IPS DF 4.7 (cell line): ENCODE data around the gene TAAR6.
"Not testable (repeated sequence)": the region's sequence is repeated elsewhere in the genome, so short reads cannot be mapped to it uniquely, and the experiment has no call there.

Experiments used
- DNase-seq: peaks from one replicate; pipeline ENCODE4 v3.0.0-alpha.2; 2013; ENCODE audit warnings: low spot score; ENCODE audit errors: extremely low read depth

The TAAR6 gene

GRCh38 chr6:132570221-132570777 lies at the start of gene TAAR6:
TAAR6 (plus strand) TSS chr6:132570322; CDS start chr6:132570322, 0 bp downstream.
- no peak for DNase-seq

- DNase-seq = no peak
Measured at GRCh38 chr6:132520953-132521352, 49.2 kb upstream of the TAAR6 start.

GRCh38 chr6:132524646-132525045 lies 45.5 kb upstream of the TAAR6 start:
- no peak for DNase-seq

DNA sequence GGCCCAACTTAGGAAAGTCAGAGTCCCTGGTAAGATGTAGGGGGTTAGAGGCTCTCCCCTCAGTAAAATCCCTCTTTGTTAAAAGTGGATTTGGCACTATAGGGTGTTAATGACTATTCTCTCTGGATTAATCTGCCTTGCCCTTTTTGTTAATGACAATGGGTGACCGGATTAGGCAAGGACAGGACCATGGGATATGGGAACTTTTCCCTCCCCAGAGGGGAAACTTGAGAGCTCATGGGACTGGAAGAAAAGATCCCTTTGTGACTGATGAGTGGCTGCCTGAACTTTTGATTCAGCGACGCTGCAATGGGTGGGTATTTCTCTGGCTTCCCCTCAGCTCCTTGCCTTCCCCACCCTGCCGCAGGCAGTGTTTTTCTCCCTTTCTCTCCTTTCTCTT lies 44.3 kb upstream of the TAAR6 start:
- no peak for DNase-seq

DNA sequence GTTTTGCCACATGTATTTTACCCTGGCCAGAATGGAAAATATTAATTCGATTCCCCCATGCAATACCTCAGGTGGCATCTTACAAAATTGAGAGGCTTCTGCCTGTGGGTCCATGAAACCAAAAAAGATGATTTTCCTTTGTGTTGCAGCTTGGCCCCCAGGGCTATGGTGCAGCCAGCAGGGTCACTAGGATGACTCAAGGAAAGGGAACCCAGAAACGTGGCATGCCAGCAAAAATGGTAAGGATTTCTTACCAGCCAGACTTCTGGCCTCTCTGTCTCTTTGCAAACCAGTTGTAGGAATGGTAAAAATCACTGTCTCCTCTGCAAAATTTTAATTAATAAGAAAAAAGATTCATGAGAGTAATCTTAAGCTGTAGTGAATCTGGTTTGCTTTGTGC lies 43.7 kb upstream of the TAAR6 start:
- DNase-seq = no peak

DNA sequence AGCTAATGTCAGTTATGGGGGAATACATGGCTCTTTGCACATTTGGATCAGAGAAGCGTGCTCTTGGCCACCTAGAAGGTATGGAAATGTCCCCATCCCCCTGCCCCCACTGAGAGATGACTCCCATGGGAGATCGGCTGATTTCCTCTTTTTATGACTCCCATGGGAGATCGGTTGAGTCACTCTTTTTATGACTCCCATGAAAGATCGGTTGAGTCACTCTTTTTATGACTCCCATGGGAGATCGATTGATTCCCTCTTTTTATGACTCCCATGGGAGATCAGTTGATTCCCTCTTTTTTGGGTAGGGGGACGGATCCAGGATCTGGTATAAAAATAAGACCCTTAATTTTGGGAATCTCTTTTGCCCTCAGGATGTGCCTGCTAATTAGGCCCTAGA lies 42.3 kb upstream of the TAAR6 start:
- no peak for DNase-seq

DNA sequence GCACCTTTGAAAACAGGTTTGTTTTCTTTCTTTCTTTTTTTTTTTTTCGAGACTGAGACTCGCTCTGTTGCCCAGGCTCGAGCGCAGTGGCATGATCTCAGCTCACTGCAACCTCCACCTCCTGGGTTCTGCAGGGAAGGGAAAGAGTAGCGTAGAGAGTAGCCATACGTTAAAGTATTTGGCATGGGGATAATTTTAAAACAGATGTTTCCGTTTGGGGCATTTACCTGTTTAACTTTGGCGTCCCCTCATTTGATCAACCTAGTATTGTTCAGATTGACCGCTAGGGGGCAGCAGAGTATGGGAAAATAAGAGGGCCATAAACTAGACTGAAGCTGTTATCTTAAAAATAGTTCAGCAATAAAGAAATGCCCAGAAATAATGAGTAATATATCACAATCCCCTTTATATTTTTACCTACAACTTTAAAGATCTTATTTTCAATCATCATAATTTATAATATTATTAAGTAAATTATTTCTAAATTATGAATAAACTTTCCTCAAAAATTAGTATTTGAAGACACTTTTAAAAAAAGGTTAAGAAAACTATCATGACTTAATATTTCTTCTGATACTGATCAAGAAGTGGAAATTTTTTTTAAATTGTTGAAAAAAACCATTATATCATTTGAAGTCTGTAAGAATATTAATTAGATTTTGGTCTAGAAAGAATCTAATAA lies 39.7 kb upstream of the TAAR6 start:
- peak; percentile 38 for DNase-seq

GRCh38 chr6:132534546-132534945 lies 35.6 kb upstream of the TAAR6 start:
- DNase-seq = not testable (repeated sequence)

GRCh38 chr6:132537145-132537544 lies 33.0 kb upstream of the TAAR6 start:
- DNase-seq = no peak

DNA sequence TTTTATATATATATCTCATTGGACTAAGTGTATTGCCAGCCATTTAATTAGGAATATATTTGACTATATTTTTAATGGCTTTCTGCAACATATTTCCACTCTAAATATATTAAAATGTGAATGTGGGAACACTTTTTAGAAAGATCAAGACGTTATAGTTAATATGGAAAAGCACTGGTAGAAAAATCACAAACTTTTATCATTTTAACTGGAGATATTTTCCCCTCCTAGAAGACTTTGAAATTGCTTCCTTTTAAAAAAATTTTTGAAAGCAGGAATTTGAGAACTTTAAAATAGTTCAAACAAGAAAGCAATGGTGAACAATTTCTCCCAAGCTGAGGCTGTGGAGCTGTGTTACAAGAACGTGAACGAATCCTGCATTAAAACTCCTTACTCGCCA lies 32.1 kb upstream of the TAAR6 start, which contains the start of gene TAAR9:
Gene TAAR9 (plus strand): TSS at position 301 of the 400 bp plus-strand sequence. CDS start 13 bp downstream, at position 314.
- DNase-seq = no peak

- DNase-seq = no peak
Measured at GRCh38 chr6:132544826-132545225, 25.3 kb upstream of the TAAR6 start.

GRCh38 chr6:132548746-132549463 lies 21.2 kb upstream of the TAAR6 start:
- no peak for DNase-seq

DNA sequence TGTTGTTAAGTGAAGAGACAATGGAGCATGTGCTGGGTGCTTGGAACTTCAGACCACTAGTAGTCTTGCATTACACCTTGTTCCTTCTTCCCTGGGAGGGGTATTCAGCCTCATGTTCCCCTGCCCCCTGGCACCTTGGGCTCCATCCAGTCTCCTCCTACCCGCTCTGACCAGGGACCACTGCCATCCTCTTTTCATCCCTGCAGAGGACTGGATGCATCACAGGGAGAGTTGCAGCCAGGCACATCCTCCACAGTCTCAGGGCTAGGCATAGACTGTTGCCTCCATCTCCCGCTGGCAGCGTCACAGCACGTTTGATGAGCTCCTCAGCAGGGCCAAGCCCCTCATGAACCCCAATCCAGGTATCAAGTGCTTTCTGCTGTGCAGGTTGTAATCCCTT lies 18.9 kb upstream of the TAAR6 start:
- no peak for DNase-seq

GRCh38 chr6:132552372-132552771 lies 17.8 kb upstream of the TAAR6 start, which contains the start of gene TAAR8:
TAAR8 (plus strand) TSS chr6:132552672; CDS start chr6:132552693, 21 bp downstream.
- DNase-seq = no peak

GRCh38 chr6:132560087-132560486 lies 10.0 kb upstream of the TAAR6 start:
- DNase-seq = not testable (repeated sequence)

DNA sequence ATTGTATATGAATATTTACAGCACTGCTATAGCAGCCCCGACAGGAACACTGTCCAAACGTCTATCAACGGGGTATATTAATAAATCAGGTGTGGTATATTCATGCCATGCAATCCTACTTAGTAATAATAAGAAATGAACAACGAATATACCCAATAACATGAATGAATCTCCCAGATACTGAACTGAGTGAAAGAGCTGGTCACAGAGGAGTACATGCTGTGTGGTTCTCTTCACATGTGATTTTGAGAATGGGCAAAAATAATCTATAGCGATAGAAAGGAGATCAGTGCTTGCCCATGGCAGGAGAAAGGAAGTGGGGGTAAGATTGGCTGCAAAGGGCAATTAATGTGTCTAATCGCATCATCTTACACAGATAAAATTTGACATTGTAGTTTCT lies 3.7 kb upstream of the TAAR6 start:
- no peak for DNase-seq

GRCh38 chr6:132567566-132567965 lies 2.6 kb upstream of the TAAR6 start:
- DNase-seq = no peak

GRCh38 chr6:132568611-132569010 lies 1.5 kb upstream of the TAAR6 start:
- no peak for DNase-seq

DNA sequence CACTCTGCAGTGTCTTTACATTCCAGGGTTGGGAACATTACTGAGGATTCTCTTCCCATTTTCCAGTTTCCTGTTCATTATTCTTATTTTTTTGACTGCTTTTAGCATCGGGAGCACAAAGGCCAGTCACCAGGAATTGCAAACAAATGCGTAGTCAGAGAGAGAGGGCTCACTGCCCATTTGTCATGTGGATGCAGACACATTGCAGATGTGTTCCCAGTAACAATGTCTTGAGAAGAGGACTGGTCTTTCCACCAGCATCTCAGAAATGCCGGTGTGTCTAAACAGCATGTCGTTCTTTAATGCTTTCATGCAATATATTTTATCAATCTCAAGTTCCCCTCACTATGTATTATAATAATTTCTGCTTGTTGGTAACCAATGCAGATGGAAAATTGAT lies 952 bp upstream of the TAAR6 start:
- no peak for DNase-seq

- DNase-seq = no peak
Measured at GRCh38 chr6:132571774-132572173, 1.7 kb downstream of the TAAR6 start.

GRCh38 chr6:132584698-132585097 lies 14.6 kb downstream of the TAAR6 start:
- DNase-seq = no peak

DNA sequence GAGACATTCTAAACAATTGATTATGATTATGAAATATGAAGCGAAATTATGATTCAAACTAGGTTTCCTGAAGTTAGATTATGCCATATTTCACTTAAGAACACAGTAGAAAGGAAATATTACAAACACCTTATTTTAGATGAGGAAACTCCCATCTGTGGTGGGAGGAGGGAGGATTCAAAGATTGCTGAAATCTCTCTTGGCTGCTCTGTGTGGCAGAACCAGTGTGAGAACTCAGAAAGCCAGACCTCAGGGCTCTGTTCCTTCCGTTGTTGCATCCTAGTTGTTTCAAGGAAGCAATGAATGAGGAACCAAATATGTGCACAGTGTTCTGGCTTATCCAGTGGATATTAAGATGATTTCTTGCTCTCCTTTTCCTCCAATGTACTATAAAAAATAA lies 17.3 kb downstream of the TAAR6 start:
- no peak for DNase-seq
